ENCODE data around the gene ROPN1B. TPM values are rescaled to one million over a fixed set of nuclear protein-coding genes. Genes with fewer than 3 reads are reported as not detected.

ROPN1B gene
- total and polyA plus RNA-seq, 2 experiments from 2014 or later = not detected

DNA sequence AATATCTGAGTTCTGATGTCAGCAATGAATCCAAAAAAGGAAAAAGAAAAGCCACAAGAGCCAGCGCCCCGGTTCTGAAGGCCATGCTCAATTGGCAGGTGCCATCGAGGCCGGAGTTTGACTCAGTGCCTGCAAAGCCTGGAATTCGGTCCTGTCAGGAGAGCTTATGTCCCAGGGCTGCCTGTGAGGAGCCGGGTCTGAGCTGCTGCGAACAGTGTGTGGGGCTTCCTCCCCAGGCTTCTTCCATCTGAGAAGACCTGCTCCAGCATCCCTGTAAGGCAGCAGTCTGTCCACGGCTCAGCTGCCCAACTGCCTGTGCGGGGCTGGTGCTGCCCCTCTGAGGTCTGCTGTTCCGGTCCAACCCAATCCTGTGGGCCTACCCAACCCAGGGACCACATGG, 46.1 kb downstream of the ROPN1B start:
- Histone ChIP-seq H2AFZ (no peak overlapping the region), H3K36me3 (ENCODE audit: low read depth) (no peaks in the 10 kb centered on the region), H3K27me3 (replicated peaks; ENCODE audit: insufficient read depth) (no peaks in the 10 kb centered on the region), H3K9me3 (ENCODE audit: low read depth) (no peaks in the 10 kb centered on the region), H3K79me2 (ENCODE audit: insufficient read depth) (no peaks in the 10 kb centered on the region), H3K27ac (no peak overlapping the region), H3F3A (ENCODE audit: insufficient read depth) (no peaks in the 10 kb centered on the region), H3K9ac (no peak overlapping the region), H3K9me2 (ENCODE audit: insufficient read depth) (no peaks in the 10 kb centered on the region), H3K4me1 (ENCODE audit: insufficient read depth) (peaks cover 10% of the 10 kb centered on the region), H4K20me1 (ENCODE audit: insufficient read depth) (no peaks in the 10 kb centered on the region), H3K4me2 (ENCODE audit: unreplicated experiment) (no peak overlapping the region), H3K4me3 (no peak overlapping the region)
- in situ Hi-C loops (cut with MboI) = no loop called here
- no peak for DNase-seq
- 72 to 73% methylated on average over 10 of the region's 10 CpGs for WGBS, 2 experiments (ENCODE audit: low coverage in 1 of 2, low lambda C conversion rate in 2 of 2, missing lambda C conversion rate in 2 of 2)
- TF ChIP-seq EZH2 (IDR thresholded peaks at IDR 0.05; ENCODE audit: insufficient read depth, poor library complexity, severe bottlenecking) (no peak), EZH2phosphoT487 (IDR thresholded peaks at IDR 0.05; ENCODE audit: insufficient read depth, low read depth) (no peak)

DNA sequence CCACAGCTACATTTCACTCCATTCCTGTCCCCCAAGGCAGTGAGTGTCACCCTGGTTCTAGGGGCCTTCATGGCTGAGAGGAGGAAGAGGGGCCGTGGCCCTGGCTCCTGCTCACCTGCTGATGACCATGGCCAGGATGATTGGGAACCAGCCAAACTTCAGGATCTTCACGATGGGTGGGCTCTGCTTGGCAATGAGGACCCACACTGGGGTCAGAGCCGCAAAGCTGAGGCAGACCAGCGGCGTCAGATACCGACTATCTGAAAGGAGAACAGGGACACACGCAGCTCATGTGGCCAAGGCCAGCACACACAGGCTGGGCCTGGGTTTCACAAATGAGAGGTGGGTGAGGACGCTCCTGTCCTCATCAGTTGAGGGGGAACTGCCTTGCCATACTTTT, 47.6 kb downstream of the ROPN1B start:
- H3F3A ChIP-seq (ENCODE audit: insufficient read depth) = no peaks in the 10 kb centered on the region
- no peaks in the 10 kb centered on the region for H3K9me3 ChIP-seq (ENCODE audit: low read depth)
- no peaks in the 10 kb centered on the region for H3K79me2 ChIP-seq (ENCODE audit: insufficient read depth)
- no peak for DNase-seq
- H3K4me3 ChIP-seq = no peak overlapping the region
- H3K4me2 ChIP-seq (ENCODE audit: unreplicated experiment) = no peak overlapping the region
- no peak overlapping the region for H2AFZ ChIP-seq
- peaks cover 10% of the 10 kb centered on the region for H3K4me1 ChIP-seq (ENCODE audit: insufficient read depth)
- H3K27ac ChIP-seq = no peak overlapping the region
- in situ Hi-C loops (cut with MboI) = no loop called here
- 94 to 99% methylated on average over 8 of the region's 8 CpGs for WGBS, 2 experiments (ENCODE audit: low coverage in 1 of 2, low lambda C conversion rate in 2 of 2, missing lambda C conversion rate in 2 of 2)
- TF ChIP-seq EZH2phosphoT487 (IDR thresholded peaks at IDR 0.05; ENCODE audit: insufficient read depth, low read depth) (no peak), EZH2 (IDR thresholded peaks at IDR 0.05; ENCODE audit: insufficient read depth, poor library complexity, severe bottlenecking) (no peak)
- no peaks in the 10 kb centered on the region for H3K36me3 ChIP-seq (ENCODE audit: low read depth)
- H3K9ac ChIP-seq = no peak overlapping the region
- no peaks in the 10 kb centered on the region for H4K20me1 ChIP-seq (ENCODE audit: insufficient read depth)
- H3K27me3 ChIP-seq (replicated peaks; ENCODE audit: insufficient read depth) = no peaks in the 10 kb centered on the region
- H3K9me2 ChIP-seq (ENCODE audit: insufficient read depth) = no peaks in the 10 kb centered on the region

DNA sequence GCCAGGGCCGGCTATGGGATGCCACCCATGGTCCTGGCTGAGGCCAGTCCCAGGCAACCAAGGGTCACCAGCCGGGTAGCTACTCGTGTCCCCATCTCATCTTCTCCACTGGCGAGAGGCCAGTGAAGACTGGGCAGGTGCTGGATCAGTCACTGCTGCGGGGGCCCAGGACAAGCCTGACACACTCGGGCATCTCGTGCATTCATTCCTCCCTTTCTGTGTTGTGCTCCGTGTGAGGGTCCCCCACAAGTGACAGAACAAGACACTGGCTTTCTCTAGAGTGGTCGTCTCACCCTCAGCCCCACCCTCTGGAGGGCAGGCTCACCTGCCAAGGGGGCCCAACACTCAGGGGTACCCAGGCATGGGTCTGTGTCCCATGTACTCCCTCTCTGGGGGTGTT, 48.4 kb downstream of the ROPN1B start:
- Histone ChIP-seq H3K27me3 (replicated peaks; ENCODE audit: insufficient read depth) (no peaks in the 10 kb centered on the region), H3K4me1 (ENCODE audit: insufficient read depth) (peaks cover 10% of the 10 kb centered on the region), H3K9ac (no peak overlapping the region), H3K4me2 (ENCODE audit: unreplicated experiment) (no peak overlapping the region), H3K9me2 (ENCODE audit: insufficient read depth) (no peaks in the 10 kb centered on the region), H3K79me2 (ENCODE audit: insufficient read depth) (no peaks in the 10 kb centered on the region), H3F3A (ENCODE audit: insufficient read depth) (no peaks in the 10 kb centered on the region), H3K4me3 (no peak overlapping the region), H4K20me1 (ENCODE audit: insufficient read depth) (no peaks in the 10 kb centered on the region), H3K36me3 (ENCODE audit: low read depth) (no peaks in the 10 kb centered on the region), H3K27ac (no peak overlapping the region), H3K9me3 (ENCODE audit: low read depth) (no peaks in the 10 kb centered on the region), H2AFZ (no peak overlapping the region)
- in situ Hi-C loops (cut with MboI) = no loop called here
- WGBS, 2 experiments (ENCODE audit: low coverage in 1 of 2, low lambda C conversion rate in 2 of 2, missing lambda C conversion rate in 2 of 2) = 88 to 90% methylated on average over 9 of the region's 9 CpGs
- no peak for TF ChIP-seq EZH2 (IDR thresholded peaks at IDR 0.05; ENCODE audit: insufficient read depth, poor library complexity, severe bottlenecking)
- TF ChIP-seq EZH2phosphoT487 (IDR thresholded peaks at IDR 0.05; ENCODE audit: insufficient read depth, low read depth) = no peak
- DNase-seq = no peak

DNA sequence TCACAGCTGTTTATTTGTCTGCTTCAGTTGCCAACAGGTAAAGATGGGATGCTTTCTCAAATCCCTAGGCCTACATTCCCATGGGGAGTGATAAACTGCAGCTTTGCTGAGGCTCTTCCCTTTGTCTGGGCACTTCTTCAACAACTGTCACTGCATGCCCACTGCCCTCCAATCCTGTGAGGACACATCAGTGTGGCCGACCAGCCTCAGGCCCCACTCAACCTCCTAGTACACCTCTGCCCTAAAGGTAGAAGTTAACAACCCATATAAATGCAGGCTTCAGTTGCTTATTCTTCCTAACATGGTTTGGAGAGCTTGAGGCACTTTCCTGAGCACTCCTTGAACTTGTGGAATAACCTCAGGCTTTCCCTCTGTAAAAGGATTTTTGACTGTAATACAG, 49.6 kb downstream of the ROPN1B start:
- H2AFZ ChIP-seq = no peak overlapping the region
- no peaks in the 10 kb centered on the region for H3K9me2 ChIP-seq (ENCODE audit: insufficient read depth)
- H3K36me3 ChIP-seq (ENCODE audit: low read depth) = no peaks in the 10 kb centered on the region
- H3F3A ChIP-seq (ENCODE audit: insufficient read depth) = no peaks in the 10 kb centered on the region
- peaks cover 10% of the 10 kb centered on the region for H3K4me1 ChIP-seq (ENCODE audit: insufficient read depth)
- no peak overlapping the region for H3K9ac ChIP-seq
- TF ChIP-seq EZH2 (IDR thresholded peaks at IDR 0.05; ENCODE audit: insufficient read depth, poor library complexity, severe bottlenecking) (no peak), EZH2phosphoT487 (IDR thresholded peaks at IDR 0.05; ENCODE audit: insufficient read depth, low read depth) (no peak)
- 84 to 92% methylated on average over 1 of the region's 1 CpG for WGBS, 2 experiments (ENCODE audit: low coverage in 1 of 2, low lambda C conversion rate in 2 of 2, missing lambda C conversion rate in 2 of 2)
- no peaks in the 10 kb centered on the region for H4K20me1 ChIP-seq (ENCODE audit: insufficient read depth)
- no peaks in the 10 kb centered on the region for H3K9me3 ChIP-seq (ENCODE audit: low read depth)
- no peak overlapping the region for H3K27ac ChIP-seq
- in situ Hi-C loops (cut with MboI) = no loop called here
- no peak for DNase-seq
- no peaks in the 10 kb centered on the region for H3K27me3 ChIP-seq (replicated peaks; ENCODE audit: insufficient read depth)
- no peak overlapping the region for H3K4me2 ChIP-seq (ENCODE audit: unreplicated experiment)
- no peak overlapping the region for H3K4me3 ChIP-seq
- no peaks in the 10 kb centered on the region for H3K79me2 ChIP-seq (ENCODE audit: insufficient read depth)

DNA sequence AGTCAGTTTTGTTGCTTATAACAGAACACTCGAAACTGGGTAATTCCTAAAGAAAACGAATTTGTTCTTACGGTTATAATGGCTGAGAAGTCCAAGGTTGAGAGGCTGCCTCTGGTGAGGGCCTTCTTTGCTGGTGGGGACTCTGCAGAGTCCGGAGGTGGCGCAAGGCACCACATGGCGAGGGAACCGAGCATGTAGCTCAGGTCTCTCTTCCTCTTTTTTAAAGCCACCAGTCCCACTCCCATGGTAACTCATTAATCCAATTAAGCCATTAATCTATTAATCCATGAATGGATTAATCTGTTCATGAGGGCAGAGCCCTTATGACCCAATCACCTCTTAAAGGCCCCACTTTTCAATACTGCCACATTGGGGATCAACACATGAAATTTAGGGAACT, 50.0 kb downstream of the ROPN1B start:
- Histone ChIP-seq H3K9ac (no peak overlapping the region), H3F3A (ENCODE audit: insufficient read depth) (no peaks in the 10 kb centered on the region)
- in situ Hi-C loops (cut with MboI) = no loop called here

More for the DNA sequence above, 50.0 kb downstream of the ROPN1B start:
- no peaks in the 10 kb centered on the region for H3K27me3 ChIP-seq (replicated peaks; ENCODE audit: insufficient read depth)
- H2AFZ ChIP-seq = no peak overlapping the region
- no peak for TF ChIP-seq EZH2phosphoT487 (IDR thresholded peaks at IDR 0.05; ENCODE audit: insufficient read depth, low read depth)
- no peak for TF ChIP-seq EZH2 (IDR thresholded peaks at IDR 0.05; ENCODE audit: insufficient read depth, poor library complexity, severe bottlenecking)
- H3K9me2 ChIP-seq (ENCODE audit: insufficient read depth) = no peaks in the 10 kb centered on the region
- H3K79me2 ChIP-seq (ENCODE audit: insufficient read depth) = no peaks in the 10 kb centered on the region
- H3K4me2 ChIP-seq (ENCODE audit: unreplicated experiment) = no peak overlapping the region
- WGBS, 2 experiments (ENCODE audit: low coverage in 1 of 2, low lambda C conversion rate in 2 of 2, missing lambda C conversion rate in 2 of 2) = 94 to 99% methylated on average over 7 of the region's 7 CpGs
- no peaks in the 10 kb centered on the region for H4K20me1 ChIP-seq (ENCODE audit: insufficient read depth)
- peaks cover 7% of the 10 kb centered on the region for H3K4me1 ChIP-seq (ENCODE audit: insufficient read depth)
- H3K9me3 ChIP-seq (ENCODE audit: low read depth) = no peaks in the 10 kb centered on the region
- no peaks in the 10 kb centered on the region for H3K36me3 ChIP-seq (ENCODE audit: low read depth)
- DNase-seq = no peak
- H3K27ac ChIP-seq = no peak overlapping the region
- no peak overlapping the region for H3K4me3 ChIP-seq
